Hepatocyte (in vitro differentiated cells): ENCODE data around the gene ZNF792. TPM values are rescaled to one million over a fixed set of nuclear protein-coding genes. Genes with fewer than 3 reads are reported as not detected.
A peak's percentile ranks its signal among the peaks of the same experiment; 100 is the strongest.
"Not testable (repeated sequence)": the region's sequence is repeated elsewhere in the genome, so short reads cannot be mapped to it uniquely, and the experiment has no call there.

Experiments used
- DNase-seq: peaks from one replicate; pipeline ENCODE4 v3.0.0-alpha.2; 2016; ENCODE audit warnings: low spot score
- H2AFZ ChIP-seq: fragments of 200-600 bp; sonication (generic); 2 replicates; pipeline ENCODE4 v1.6.0; 2016; ENCODE audit warnings: antibody characterized with exemption, mild to moderate bottlenecking
- H3K27ac ChIP-seq: fragments of 200-600 bp; sonication (generic); 2 replicates; pipeline ENCODE4 v1.5.1; 2016; ENCODE audit warnings: mild to moderate bottlenecking
- H3K27me3 ChIP-seq: fragments of 200-600 bp; sonication (generic); 2 replicates; pipeline ENCODE4 v1.6.1; 2016
- H3K36me3 ChIP-seq: fragments of 200-600 bp; sonication (generic); replicated peaks from 2 replicates; pipeline ENCODE4 v1.5.1; 2016; ENCODE audit warnings: low read depth; ENCODE audit not compliant: insufficient read depth
- H3K4me1 ChIP-seq: fragments of 200-600 bp; sonication (generic); 2 replicates; pipeline ENCODE4 v1.5.1; 2016; ENCODE audit warnings: mild to moderate bottlenecking, moderate library complexity; ENCODE audit not compliant: insufficient read depth
- H3K4me2 ChIP-seq: fragments of 200-600 bp; sonication (generic); 2 replicates; pipeline ENCODE4 v1.6.0; 2016
- H3K4me3 ChIP-seq: fragments of 200-600 bp; sonication (generic); 2 replicates; pipeline ENCODE4 v1.5.1; 2016; ENCODE audit warnings: mild to moderate bottlenecking
- H3K79me2 ChIP-seq: fragments of 200-600 bp; sonication (generic); 2 replicates; pipeline ENCODE4 v1.6.0; 2017; ENCODE audit warnings: mild to moderate bottlenecking
- H3K9me2 ChIP-seq: fragments of 200-600 bp; sonication (generic); replicated peaks from 2 replicates; pipeline ENCODE4 v1.6.0; 2017; ENCODE audit warnings: mild to moderate bottlenecking; ENCODE audit not compliant: insufficient read depth
- H3K9me3 ChIP-seq: fragments of 200-600 bp; sonication (generic); 2 replicates; pipeline ENCODE4 v1.5.1; 2016; ENCODE audit warnings: low read depth, mild to moderate bottlenecking
- H4K20me1 ChIP-seq: fragments of 200-600 bp; sonication (generic); 2 replicates; pipeline ENCODE4 v1.6.0; 2016; ENCODE audit warnings: mild to moderate bottlenecking; ENCODE audit not compliant: insufficient read depth, poor library complexity, severe bottlenecking
- EZH2 ChIP-seq: fragments of 200-600 bp; sonication (generic); IDR thresholded peaks from 2 replicates; pipeline ENCODE4 v1.6.1; 2016; ENCODE audit warnings: antibody characterized with exemption, mild to moderate bottlenecking, borderline replicate concordance
- EZH2phosphoT487 ChIP-seq: fragments of 200-600 bp; sonication (generic); IDR thresholded peaks from one replicate; pipeline ENCODE4 v1.6.1; 2018; ENCODE audit warnings: antibody characterized with exemption, mild to moderate bottlenecking, low read depth, moderate library complexity; ENCODE audit not compliant: unreplicated experiment, severe bottlenecking
- WGBS: methylation state at CpG from one replicate; pipeline ENCODE4 v1.1.6; 2016; ENCODE audit warnings: low lambda C conversion rate; ENCODE audit errors: missing lambda C conversion rate; 5-methylcytosine and 5-hydroxymethylcytosine counted together
- polyA plus RNA-seq: library from polyadenylated mRNA; unstranded; fragments of >200 nt; fragmentation: Nextera tagmentation; extraction: Ambion mirVana; gene quantifications from 2 replicates; pipeline ENCODE4 v1.2.1, GENCODE V29; 2016
- total RNA-seq: library from RNA; depleted of rRNA; stranded (reverse); fragments of >200 nt; gene quantifications from 2 replicates; pipeline ENCODE4 v1.2.3, GENCODE V29; 2014
- TF ChIP-seq, protein P1 (sequence below): fragments of 200-600 bp; sonication (generic); IDR thresholded peaks from 2 replicates; pipeline ENCODE4 v1.5.1; 2016; ENCODE audit warnings: antibody characterized with exemption, mild to moderate bottlenecking; ENCODE audit not compliant: poor library complexity

Gene ZNF792
- total and polyA plus RNA-seq, 2 experiments from 2014 or later, result 3.5 to 9.5 TPM

DNA sequence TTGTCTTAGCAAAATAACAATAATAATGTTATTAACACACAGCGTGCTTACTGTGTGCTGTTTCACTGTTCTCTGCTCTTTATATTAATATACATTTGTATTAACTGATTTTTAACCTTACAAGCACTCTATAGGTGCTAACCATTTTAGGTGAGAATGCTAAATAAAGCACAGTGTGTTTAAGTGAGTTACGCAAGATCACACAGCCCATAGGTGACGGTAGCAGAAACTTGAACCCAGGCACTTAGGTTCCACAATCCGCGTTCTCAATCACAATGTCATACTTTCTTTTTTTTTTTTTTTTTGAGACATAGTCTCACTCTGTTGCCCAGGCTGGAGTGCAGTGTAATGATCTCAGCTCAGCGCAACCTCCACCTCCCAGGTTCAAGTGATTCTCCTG lies 31.5 kb downstream of the ZNF792 start:
- no peak overlapping the region for H3K4me3 ChIP-seq
- H3K27ac ChIP-seq, result no peak overlapping the region
- no peak overlapping the region for H2AFZ ChIP-seq
- H3K4me1 ChIP-seq, result peaks cover 5% of the 10 kb centered on the region
- no peaks in the 10 kb centered on the region for H3K9me3 ChIP-seq
- peaks cover 10% of the 10 kb centered on the region for H3K79me2 ChIP-seq
- H3K36me3 ChIP-seq, result no peaks in the 10 kb centered on the region
- H3K4me2 ChIP-seq, result no peak overlapping the region
- WGBS, result 99% methylated on average over 6 of the region's 6 CpGs
- TF ChIP-seq, protein P1, sequence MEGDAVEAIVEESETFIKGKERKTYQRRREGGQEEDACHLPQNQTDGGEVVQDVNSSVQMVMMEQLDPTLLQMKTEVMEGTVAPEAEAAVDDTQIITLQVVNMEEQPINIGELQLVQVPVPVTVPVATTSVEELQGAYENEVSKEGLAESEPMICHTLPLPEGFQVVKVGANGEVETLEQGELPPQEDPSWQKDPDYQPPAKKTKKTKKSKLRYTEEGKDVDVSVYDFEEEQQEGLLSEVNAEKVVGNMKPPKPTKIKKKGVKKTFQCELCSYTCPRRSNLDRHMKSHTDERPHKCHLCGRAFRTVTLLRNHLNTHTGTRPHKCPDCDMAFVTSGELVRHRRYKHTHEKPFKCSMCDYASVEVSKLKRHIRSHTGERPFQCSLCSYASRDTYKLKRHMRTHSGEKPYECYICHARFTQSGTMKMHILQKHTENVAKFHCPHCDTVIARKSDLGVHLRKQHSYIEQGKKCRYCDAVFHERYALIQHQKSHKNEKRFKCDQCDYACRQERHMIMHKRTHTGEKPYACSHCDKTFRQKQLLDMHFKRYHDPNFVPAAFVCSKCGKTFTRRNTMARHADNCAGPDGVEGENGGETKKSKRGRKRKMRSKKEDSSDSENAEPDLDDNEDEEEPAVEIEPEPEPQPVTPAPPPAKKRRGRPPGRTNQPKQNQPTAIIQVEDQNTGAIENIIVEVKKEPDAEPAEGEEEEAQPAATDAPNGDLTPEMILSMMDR, result no peak
- TF ChIP-seq EZH2 (no peak), EZH2phosphoT487 (no peak)
- H3K9me2 ChIP-seq, result no peaks in the 10 kb centered on the region
- no peaks in the 10 kb centered on the region for H3K27me3 ChIP-seq
- no peaks in the 10 kb centered on the region for H4K20me1 ChIP-seq
- DNase-seq, result no peak

DNA sequence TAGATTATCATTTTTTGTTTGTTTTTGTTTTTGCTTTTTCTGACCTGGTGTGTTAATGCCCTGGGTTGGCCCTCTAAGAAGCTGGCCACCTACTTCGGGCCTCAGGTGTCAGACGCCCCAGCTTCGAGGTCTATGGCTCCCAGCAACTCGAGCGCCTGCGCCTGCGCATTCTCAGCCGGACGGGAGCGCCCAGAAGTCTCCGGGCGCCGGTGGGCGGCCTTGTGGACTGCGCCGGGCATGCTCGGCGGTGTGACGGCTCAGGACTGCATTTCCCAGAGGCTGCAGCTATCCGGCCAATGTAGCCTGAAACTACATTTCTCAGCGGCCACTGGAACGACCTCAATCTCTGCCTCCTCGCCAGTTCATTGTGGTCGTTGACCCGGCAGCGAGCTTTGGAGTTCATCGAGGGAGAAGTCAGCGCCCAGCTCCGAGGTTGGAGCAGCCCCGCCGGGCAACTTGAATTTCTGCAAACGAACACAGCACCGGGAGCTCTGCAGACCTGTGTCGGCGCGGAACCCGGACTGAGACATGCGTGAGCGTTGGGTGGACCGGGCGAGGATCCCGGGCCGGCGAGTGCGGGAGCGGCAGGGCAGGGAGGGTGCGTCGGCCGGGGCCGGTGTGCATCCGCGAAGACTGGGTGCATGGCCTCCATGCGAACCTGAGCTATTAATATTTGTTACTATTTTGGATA lies 37.2 kb downstream of the ZNF792 start, which contains the start of gene ZNF30:
Gene ZNF30 (plus strand): TSS at position 219 of the 691 bp plus-strand sequence. CDS start 3,045 bp downstream, outside the sequence.
- TF ChIP-seq EZH2phosphoT487 (no peak), EZH2 (no peak)
- TF ChIP-seq, protein P1, result no peak
- Histone ChIP-seq H3K4me2 (peak within 1 kb of the TSS; percentile 83), H3K4me1 (peaks cover 5% of the 10 kb centered on the region), H2AFZ (peak within 1 kb of the TSS; percentile 85), H3K4me3 (peak within 1 kb of the TSS; percentile 82), H3K27ac (peak within 1 kb of the TSS; percentile 63), H3K27me3 (no peaks in the 10 kb centered on the region), H4K20me1 (no peaks in the 10 kb centered on the region), H3K79me2 (peaks cover 10% of the 10 kb centered on the region), H3K9me3 (no peaks in the 10 kb centered on the region), H3K36me3 (no peaks in the 10 kb centered on the region), H3K9me2 (no peaks in the 10 kb centered on the region)
- DNase-seq, result peak; percentile 97
- under 1% methylated on average over 53 of the region's 53 CpGs for WGBS

DNA sequence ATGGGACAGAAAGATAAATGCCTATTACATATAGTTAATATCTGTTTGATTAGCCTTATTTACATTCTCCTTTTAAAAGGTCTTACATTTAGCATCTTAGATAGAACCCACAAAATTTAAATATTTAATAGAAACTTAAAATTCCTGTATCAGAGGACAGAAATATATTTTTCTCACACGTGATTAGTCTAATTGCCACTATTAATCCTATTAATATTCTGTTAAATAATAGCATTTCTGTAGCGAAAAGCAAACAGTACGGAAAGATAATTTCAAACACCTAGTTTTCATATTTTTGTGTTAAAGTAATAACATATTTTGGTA lies 37.7 kb downstream of the ZNF792 start:
- H3K36me3 ChIP-seq, result no peaks in the 10 kb centered on the region
- H2AFZ ChIP-seq, result peak overlapping the region; percentile 43
- H3K9me2 ChIP-seq, result no peaks in the 10 kb centered on the region
- H3K79me2 ChIP-seq, result peaks cover 10% of the 10 kb centered on the region
- no peak overlapping the region for H3K4me3 ChIP-seq
- peaks cover 5% of the 10 kb centered on the region for H3K4me1 ChIP-seq
- 68% methylated on average over 3 of the region's 3 CpGs for WGBS
- TF ChIP-seq EZH2phosphoT487 (no peak), EZH2 (no peak)
- no peak for DNase-seq
- H3K27me3 ChIP-seq, result no peaks in the 10 kb centered on the region
- no peaks in the 10 kb centered on the region for H3K9me3 ChIP-seq
- H3K27ac ChIP-seq, result peak overlapping the region; percentile 12
- H4K20me1 ChIP-seq, result no peaks in the 10 kb centered on the region
- peak overlapping the region; percentile 83 for H3K4me2 ChIP-seq

DNA sequence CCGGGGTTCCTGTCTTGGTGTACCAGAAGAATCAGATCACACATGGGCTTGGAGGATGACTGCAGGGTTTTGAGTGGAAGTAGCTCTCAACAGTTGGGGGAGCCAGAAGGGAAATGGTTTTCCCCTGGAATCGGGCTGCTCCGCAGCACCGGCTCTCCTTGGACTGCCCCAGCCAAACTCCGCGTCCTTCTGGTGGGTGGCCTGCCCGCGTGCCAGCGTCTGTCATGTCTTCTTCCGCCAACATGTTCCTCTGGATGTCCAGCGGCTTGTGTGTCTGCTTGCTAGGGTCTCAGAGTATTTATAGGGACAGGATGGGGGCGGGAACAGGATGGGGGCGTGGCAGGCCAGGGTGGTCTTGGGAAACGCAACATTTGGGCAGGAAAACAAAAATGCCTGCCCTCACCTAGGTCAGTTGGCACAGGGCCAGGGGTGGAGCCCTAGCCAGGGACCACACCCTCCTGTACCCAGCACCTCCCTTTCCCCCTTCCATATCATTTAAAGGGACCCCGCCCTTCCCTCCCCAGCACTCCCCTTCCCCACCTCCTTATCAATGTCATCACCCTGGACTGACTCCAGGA lies 38.7 kb downstream of the ZNF792 start:
- TF ChIP-seq EZH2phosphoT487 (no peak), EZH2 (no peak)
- TF ChIP-seq, protein P1, result no peak
- Histone ChIP-seq H3K4me3 (no peak overlapping the region), H2AFZ (no peak overlapping the region), H3K27ac (no peak overlapping the region), H3K4me2 (no peak overlapping the region), H3K9me2 (no peaks in the 10 kb centered on the region), H3K9me3 (no peaks in the 10 kb centered on the region), H4K20me1 (no peaks in the 10 kb centered on the region), H3K36me3 (no peaks in the 10 kb centered on the region), H3K79me2 (peaks cover 10% of the 10 kb centered on the region), H3K27me3 (no peaks in the 10 kb centered on the region), H3K4me1 (peaks cover 5% of the 10 kb centered on the region)
- 95% methylated on average over 14 of the region's 15 CpGs for WGBS
- peak; percentile 7 for DNase-seq

DNA sequence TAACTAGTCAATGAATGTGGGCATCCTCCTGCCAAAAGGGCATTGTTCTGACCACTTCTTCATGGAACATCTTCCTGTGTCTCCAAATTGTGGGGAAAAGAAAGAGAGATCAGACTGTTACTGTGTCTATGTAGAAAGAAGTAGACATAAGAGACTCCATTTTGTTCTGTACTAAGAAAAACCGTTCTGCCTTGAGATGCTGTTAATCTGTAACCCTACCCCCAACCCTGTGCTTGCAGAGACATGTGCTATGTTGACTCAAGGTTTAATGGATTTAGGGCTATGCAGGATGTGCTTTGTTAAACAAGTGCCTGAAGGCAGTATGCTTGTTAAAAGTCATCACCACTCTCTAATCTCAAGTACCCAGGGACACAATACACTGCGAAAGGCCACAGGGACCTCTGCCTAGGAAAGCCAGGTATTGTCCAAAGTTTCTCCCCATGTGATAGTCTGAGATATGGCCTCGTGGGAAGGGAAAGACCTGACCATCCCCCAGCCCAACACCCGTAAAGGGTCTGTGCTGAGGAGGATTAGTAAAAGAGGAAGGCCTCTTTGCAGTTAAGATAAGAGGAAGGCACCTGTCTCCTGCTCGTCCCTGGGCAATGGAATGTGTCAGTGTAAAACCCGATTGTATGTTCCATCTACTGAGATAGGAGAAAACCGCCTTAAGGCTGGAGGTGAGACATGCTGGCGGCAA lies 43.8 kb downstream of the ZNF792 start:
- not testable (repeated sequence) for H3K9me3 ChIP-seq, H4K20me1 ChIP-seq, H3K9me2 ChIP-seq, H3K4me3 ChIP-seq, DNase-seq, H3K4me2 ChIP-seq, H2AFZ ChIP-seq, H3K36me3 ChIP-seq, H3K79me2 ChIP-seq, H3K27ac ChIP-seq, H3K4me1 ChIP-seq, H3K27me3 ChIP-seq
- 70% methylated on average over 8 of the region's 8 CpGs for WGBS
